ENCODE data around the gene FBXO30. TPM values are rescaled to one million over a fixed set of nuclear protein-coding genes. Genes with fewer than 3 reads are reported as not detected.

The FBXO30 gene
- total and polyA plus RNA-seq, 9 of the 15 experiments (the other 6 are each of a cell fraction or from before 2014, with no cell fraction given): 3.6 to 12.8 (median 7.1) TPM

GRCh38 chr6:145749632-145750031 lies 65.0 kb downstream of the FBXO30 start (continued):
- TF ChIP-seq ZNF347 (CRISPR knock-in tag; IDR thresholded peaks at IDR 0.05; ENCODE audit: low read depth): no peak
- no peak for TF ChIP-seq SAFB (IDR thresholded peaks at IDR 0.05; ENCODE audit: borderline replicate concordance, low read depth, low read length)
- TF ChIP-seq C11orf30 (IDR thresholded peaks at IDR 0.05; ENCODE audit: low read depth): peak; percentile 99
- no peak for TF ChIP-seq FOXK1 (CRISPR knock-in tag; IDR thresholded peaks at IDR 0.05; ENCODE audit: borderline replicate concordance)
- TF ChIP-seq ZEB2 (IDR thresholded peaks at IDR 0.05): peak; percentile 12; the same call in 1 of the 2 replicates
- TF ChIP-seq NBN (IDR thresholded peaks at IDR 0.05; ENCODE audit: low read depth): peak; percentile 56; the same call in 1 of the 2 replicates
- TF ChIP-seq ZBTB43 (CRISPR knock-in tag; IDR thresholded peaks at IDR 0.05): no peak
- no peak for TF ChIP-seq NFATC3 (IDR thresholded peaks at IDR 0.05)
- TF ChIP-seq RFX7 (CRISPR knock-in tag; IDR thresholded peaks at IDR 0.05): no peak
- TF ChIP-seq ZSCAN32 (CRISPR knock-in tag; IDR thresholded peaks at IDR 0.05): no peak
- peak; percentile 74 for TF ChIP-seq PKNOX1 (IDR thresholded peaks at IDR 0.05)
- no peak for TF ChIP-seq DNMT1 (IDR thresholded peaks at IDR 0.05)
- TF ChIP-seq SRSF3 (IDR thresholded peaks at IDR 0.05; ENCODE audit: insufficient read depth, low read length): no peak
- no peak for TF ChIP-seq SNRNP70 (optimal IDR thresholded peaks at IDR 0.05; ENCODE audit: low read depth, low read length)
- no peak for TF ChIP-seq KLF1 (tag; IDR thresholded peaks at IDR 0.05)
- TF ChIP-seq ELF1 (tag; IDR thresholded peaks at IDR 0.05): no peak
- no peak for TF ChIP-seq SNIP1 (IDR thresholded peaks at IDR 0.05; ENCODE audit: low read depth)
- no peak for TF ChIP-seq SREBF1 (IDR thresholded peaks at IDR 0.05; ENCODE audit: borderline replicate concordance, low read depth, low read length)
- TF ChIP-seq GABPA (tag; conservative IDR thresholded peaks at IDR 0.05; ENCODE audit: low read depth): no peak
- TF ChIP-seq SMAD3 (CRISPR knock-in tag; conservative IDR thresholded peaks at IDR 0.05): no peak
- TF ChIP-seq ZNF785 (CRISPR knock-in tag; IDR thresholded peaks at IDR 0.05): no peak
- no peak for TF ChIP-seq MEIS2 (IDR thresholded peaks at IDR 0.05; ENCODE audit: partially characterized antibody)
- TF ChIP-seq RCOR1 (IDR thresholded peaks at IDR 0.05; ENCODE audit: borderline replicate concordance in 1 of 2, low read depth in 2 of 2, low read length in 2 of 2): peak in 1 of 2 experiments; percentile 32; a peak in 1 of 4 replicates
- TF ChIP-seq CCNT2 (IDR thresholded peaks at IDR 0.05; ENCODE audit: borderline replicate concordance, extremely low read depth, insufficient read length, low read depth, low read length): no peak
- no peak for TF ChIP-seq ZNF232 (CRISPR knock-in tag; IDR thresholded peaks at IDR 0.05)
- no peak for TF ChIP-seq BCOR (IDR thresholded peaks at IDR 0.05)
- no peak for TF ChIP-seq HSF4 (CRISPR knock-in tag; IDR thresholded peaks at IDR 0.05; ENCODE audit: borderline replicate concordance)
- no peak for TF ChIP-seq THRB (CRISPR knock-in tag; conservative IDR thresholded peaks at IDR 0.05)
- peak; percentile 43; the same call in 1 of the 2 replicates for TF ChIP-seq SOX6 (IDR thresholded peaks at IDR 0.05)
- no peak for TF ChIP-seq MAX (CRISPR knock-in tag; IDR thresholded peaks at IDR 0.05)

All from K562 (cell line).